CD4-positive, alpha-beta T cell treated with Interleukin-1 beta for 1 hour (primary cell): ENCODE results near the gene SLC1A3.
A peak's percentile ranks its signal among the peaks of the same experiment; 100 is the strongest.

ENCODE experiments used
- DNase-seq, 2 donors: peaks; one replicate each; pipeline ENCODE4 v3.0.0-alpha.2; 2020 to 2022

SLC1A3 gene

GRCh38 chr5:36658038-36658756 lies 51.8 kb downstream of the SLC1A3 start:
- DNase-seq, result no peak

DNA sequence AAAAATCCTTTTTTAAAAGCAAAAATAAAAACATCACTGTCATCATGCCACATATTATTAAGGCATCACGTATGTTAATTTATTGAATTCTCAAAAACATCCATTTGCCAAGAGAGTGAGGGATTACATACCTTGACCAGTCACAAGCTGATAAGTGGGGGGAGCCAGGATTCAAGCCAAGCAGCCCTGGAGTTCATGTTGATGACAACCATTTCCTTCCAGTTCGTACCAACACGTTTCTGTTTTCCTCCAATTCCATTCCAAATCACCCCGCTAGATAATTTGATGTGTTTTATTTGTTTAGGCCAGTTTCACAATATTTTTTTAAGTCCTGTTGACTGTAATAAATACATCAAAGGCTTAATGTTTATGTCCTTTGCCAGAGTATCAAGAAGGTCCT lies 53.0 kb downstream of the SLC1A3 start:
- no peak for DNase-seq

DNA sequence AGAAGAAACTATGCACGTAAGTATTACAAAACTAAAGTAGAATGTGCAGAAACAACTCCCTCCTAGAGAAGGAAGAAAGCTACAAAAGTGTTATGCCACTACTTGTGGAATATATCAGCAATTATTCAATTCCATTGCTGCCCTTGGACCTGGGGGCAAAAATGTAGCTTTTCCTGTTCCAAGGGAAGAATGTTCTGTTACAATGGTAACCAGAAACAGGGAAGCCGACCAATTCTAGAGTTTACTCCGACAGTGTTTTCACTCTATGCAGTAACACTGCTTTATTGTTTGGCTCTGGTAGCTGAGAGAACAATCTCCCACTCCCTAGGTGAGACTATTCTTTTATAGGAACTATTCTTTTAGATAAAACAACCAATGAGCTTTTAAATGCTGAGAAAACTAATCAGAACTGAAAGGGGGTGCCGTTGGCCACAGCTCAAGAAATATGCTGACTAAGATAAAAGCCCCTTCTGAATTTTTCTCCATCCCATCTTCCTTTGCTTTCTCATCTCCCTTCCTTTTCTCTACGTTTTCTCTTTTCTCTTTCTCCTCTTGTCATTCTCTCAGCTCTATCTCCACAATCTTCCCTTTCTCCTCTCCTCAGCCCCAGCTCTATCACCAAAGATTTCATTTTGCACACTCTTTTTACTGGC lies 54.1 kb downstream of the SLC1A3 start:
- no peak for DNase-seq

DNA sequence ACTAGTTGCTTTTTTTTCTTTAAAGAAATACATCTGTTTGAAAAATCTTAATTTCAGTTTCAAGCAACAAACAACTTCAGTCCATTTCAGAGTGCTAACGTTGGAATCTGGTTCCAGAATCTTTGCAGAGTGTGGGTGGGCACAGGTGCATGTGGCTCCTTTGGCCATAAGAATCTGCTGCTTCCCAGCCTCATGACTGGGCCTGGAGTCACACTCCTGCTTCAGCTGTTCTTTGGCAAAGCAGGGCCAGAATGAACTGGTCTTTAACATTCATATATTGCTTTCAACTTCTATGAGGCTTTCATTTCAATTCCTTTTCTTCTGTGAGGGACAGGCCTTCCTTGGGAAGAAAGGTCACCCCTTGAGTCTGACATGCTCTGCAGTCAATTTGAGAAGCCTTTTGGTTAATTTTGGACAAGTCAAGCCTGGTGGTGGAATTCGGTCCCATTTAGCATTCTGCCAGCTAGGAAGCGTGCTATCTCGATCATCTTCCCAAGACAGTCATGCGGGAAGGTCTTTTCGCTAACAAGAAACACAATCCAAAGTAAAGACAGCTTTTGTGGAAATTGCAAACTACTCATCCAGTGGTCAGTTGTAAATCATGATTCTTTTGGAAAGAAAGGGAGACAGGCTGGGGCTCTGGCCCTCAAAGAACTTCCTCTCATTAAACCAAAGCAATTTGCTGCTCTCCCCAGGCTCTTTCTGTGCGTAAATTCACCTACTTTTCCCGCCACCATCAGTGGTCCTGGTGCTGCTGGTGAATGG lies 55.2 kb downstream of the SLC1A3 start:
- DNase-seq, result no peak

- DNase-seq, result no peak
These were observed 56.0 kb downstream of the SLC1A3 start for GRCh38 chr5:36662291-36662851.

GRCh38 chr5:36664766-36665165 lies 58.4 kb downstream of the SLC1A3 start:
- no peak for DNase-seq

DNA sequence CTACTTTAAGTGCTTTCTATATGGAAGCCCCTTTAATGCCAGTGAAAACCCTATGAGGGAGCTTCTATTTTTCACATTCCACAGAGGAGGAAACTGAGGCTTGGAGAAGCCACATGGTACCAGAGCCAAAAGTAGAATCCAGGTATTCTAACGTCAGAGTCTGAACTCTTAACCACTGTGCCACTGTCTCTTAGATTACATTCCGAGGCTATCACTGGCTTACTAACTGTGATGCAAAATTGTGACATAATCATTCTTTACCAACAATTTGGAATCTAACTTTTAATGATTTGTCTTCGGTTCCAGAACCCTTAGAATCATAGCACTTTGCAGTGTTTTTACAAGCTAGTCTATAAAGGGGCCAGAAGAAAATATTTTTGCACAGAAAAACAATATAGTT lies 59.2 kb downstream of the SLC1A3 start:
- no peak for DNase-seq

- DNase-seq, result no peak
These were observed 59.9 kb downstream of the SLC1A3 start for GRCh38 chr5:36666274-36666673.

- no peak for DNase-seq
These were observed 60.6 kb downstream of the SLC1A3 start for GRCh38 chr5:36666986-36667385.

DNA sequence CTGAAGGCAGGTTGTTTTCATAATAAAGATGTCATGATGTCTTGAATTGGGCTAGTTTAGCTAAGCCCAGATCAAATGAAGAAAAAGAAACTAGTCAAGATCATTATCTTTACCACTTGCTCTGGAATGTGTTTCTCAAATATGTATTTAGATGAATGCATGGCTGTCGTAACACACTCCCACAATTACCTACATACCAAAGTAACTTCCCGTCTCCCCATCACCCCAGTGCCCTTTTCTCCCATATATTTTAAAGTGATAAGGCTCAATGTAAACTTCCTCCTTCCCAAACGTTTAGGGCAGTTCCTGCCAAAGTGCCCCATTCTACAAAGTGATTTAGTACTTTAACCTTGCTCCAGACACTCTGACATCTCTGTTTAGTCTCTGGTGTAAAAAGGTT lies 61.4 kb downstream of the SLC1A3 start:
- DNase-seq, result no peak

DNA sequence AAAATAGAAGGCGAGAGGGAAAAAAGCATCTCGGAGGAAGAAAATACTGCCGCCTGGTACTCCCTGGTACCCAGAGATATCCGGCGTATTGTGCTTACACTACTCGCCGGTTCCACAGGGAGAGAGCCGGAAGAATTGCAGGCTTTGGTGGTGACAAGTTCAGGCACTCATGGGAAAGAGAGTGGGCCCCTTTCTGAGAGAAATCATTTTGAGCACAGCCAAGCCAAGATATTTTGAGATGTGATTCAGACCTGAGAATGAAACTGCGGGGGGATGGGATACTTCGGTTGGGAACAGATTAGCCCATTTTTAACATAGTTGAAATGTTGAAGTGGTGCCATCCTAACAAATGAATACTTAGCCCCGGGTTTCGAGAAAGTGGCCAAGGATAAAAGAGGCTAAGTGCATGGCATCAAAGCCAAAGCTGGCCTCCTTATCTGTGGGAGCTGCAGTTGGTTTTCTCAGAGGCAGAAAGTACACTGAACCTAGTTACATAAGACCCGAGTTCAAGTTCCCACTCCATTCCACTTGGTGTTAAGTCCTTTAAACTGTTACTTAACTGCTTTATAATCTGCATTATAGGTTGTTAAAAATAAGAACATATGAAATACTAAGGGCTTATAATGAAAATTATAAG lies 62.7 kb downstream of the SLC1A3 start:
- no peak for DNase-seq

DNA sequence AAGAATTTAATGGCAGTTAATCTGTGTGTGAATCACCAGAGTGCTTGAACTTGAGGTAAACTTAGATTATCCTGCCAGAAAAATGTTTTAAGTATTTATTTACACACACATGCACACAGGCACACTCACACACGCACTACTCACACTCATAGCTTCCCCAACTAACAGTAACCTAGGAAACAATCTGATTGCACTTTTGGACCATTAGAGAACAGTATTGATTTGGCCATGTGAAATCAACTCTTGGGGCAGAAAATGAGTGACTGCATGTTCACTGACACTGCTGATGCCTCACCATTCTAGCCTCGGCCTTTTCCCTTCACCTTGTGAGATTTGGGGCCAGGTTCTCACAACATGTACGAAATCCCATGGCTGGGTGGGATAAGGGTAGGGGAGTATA lies 64.1 kb downstream of the SLC1A3 start:
- no peak for DNase-seq

DNA sequence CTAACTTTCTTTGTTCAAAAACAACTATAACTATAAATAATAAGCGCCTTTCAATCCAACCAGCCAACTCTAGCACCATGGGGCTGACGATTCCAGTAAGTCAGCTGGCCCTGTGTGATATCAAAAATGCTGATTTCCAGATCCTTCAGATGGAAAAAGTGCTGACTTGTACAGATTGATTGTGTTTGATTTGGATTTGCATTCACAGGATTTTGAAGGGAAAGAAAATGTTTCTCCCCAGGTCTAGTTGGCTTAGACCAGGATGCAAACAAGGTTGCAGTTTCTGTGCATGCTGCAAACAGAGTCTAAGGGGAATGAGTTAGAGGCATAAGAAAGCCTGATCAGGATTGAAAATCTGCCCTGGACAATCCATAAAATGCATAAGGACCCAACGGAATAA lies 68.9 kb downstream of the SLC1A3 start:
- DNase-seq, result no peak

DNA sequence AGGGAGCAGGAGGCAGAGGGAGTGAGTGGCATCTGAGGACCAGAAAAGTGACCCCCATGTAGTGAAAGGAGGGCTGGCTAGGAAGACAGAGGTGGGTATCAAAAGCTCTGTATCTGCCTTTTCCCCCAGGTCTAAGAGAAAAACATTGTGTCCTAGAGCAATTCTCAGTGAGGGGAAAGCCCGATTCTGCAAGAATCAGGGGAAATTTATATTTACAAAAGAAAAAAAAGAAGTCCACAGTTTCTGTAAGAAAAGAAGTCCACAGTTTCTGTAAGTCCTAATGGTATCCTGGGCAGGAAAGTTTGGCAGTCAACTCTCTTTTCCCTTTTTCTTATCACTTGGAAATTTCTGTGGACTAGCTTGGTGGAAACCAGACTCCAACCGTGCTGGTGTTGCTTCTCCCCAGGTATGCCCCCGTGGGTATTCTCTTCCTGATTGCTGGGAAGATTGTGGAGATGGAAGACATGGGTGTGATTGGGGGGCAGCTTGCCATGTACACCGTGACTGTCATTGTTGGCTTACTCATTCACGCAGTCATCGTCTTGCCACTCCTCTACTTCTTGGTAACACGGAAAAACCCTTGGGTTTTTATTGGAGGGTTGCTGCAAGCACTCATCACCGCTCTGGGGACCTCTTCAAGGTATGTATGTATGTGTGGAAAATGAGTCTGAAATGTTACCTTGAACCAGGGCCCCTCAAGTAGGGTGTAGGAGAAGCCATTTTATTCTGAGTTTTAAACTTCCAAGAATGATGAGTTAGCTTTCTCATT lies 73.0 kb downstream of the SLC1A3 start:
- no peak for DNase-seq

DNA sequence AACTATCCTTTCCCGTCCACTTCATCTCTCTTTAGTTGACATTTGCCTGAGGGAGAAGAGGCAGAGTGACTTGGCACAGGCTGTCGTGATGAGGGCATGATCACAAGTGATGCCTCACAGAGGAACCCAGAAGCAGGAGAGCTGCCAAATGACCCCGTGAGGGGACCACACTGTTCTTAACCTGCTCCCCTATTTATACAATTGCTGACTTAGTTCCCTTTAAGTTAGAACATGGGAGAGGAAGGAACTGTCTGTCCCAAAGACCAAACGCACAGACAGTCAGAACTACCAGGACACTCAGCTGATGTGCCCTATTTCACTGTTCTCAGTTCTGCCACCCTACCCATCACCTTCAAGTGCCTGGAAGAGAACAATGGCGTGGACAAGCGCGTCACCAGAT lies 73.7 kb downstream of the SLC1A3 start:
- DNase-seq, result no peak

DNA sequence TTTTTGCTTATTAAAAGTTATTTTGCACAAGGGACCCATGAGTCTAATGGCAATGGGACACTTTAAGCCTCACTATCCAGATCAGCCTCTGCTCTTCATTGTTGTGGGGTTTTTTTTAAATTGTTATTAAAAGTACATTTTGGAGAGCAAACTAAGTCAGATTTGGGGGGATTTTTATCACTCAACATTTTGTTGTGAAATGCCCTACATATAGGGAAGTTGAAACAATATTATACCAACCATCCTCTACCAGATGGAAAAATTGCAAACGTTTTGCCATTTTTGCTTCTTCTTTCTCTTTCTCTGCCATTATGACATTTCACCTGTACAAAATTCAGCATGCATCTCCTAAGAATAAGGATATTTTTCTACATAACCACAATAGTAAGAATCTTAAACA lies 75.3 kb downstream of the SLC1A3 start:
- DNase-seq, result no peak

GRCh38 chr5:36682499-36682898 lies 76.1 kb downstream of the SLC1A3 start:
- DNase-seq, result no peak

GRCh38 chr5:36683821-36684434 lies 77.5 kb downstream of the SLC1A3 start:
- peak in 1 of 2 donors; percentile 13 for DNase-seq

DNA sequence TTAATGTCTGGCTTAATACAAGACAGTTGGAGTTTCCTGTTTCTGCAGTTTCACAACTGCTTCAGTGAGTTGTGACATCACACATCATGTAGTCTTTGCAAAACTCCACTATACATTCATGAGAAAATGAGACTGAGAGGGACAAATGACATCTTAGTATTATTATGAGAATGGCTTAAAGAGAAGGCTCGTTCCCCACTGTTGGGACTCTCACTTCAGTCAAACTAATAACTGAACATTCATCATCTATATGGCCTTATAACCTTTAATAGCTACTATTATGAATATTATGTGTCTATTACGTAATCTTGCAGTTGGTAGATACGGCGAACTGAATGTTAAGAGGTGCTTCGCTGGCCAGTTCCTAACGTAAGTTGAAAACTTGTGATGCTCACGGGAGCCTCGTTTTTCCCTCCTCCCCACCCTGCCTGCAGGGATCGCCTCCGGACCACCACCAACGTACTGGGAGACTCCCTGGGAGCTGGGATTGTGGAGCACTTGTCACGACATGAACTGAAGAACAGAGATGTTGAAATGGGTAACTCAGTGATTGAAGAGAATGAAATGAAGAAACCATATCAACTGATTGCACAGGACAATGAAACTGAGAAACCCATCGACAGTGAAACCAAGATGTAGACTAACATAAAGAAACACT lies 79.4 kb downstream of the SLC1A3 start:
- DNase-seq, result peak in 1 of 2 donors; percentile 16

DNA sequence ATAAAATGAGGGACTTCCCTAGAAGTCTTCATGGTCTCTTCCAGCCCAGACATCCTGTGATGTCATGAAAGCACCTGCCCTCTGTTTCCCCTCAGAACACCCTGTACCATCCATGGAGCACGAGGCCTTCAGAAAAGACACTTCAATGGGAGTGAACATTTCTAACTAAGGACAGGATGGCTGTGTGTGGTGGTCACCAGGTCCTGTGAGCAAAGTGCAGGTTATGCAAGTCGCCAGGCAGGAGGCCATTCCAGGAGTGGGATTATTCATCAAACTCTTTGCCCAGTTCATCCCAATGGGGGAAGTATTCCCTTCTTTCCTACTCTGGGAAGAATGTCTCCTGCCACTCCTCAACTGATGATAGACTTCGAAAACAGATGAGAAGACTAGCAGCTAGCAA lies 80.5 kb downstream of the SLC1A3 start:
- DNase-seq, result no peak

GRCh38 chr5:36688722-36689121 lies 82.3 kb downstream of the SLC1A3 start:
- DNase-seq, result no peak
